ENCODE data around the gene AP4B1.

AP4B1 gene

DNA sequence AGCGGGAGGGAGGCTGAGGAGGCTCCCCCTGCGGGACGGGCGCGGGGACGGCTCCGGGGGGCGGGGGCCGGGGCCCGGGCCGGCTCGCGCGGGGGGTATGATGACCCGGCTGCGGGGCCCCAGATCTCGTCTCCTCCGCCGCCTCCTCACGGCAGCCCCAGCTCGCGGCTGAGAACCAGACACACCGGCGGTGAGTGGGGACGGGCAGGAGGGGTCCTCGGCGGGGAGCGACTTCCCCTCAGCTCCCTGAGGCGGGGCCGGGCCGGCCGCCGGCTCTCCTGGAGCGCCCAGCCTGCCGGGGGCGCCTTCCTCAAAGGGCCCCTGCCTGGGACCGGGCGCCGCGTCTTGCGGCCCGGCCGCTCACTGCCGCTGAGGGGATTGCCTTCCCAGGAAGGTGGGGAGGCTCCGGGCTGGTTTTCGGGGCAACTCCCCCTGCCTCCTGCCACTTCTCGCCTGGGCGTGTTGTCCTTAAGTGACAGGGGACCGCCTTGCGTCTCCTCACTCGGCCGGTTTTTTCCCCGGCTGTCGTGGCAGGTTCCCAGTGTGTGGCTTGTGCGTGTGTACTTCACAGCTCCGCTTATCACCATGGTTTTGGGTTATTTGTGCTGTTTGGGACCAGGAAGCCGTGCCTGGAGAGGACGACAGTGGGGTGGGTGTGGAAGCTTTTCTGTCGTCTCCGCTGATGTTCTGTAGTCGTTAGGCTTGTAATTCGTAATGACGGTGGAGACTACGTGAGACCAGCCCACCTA, 25.3 kb upstream of the AP4B1 start:
- peak; percentile 63 for DNase-seq

GRCh38 chr1:113928941-113929749, 24.5 kb upstream of the AP4B1 start, which contains the start of gene HIPK1:
TSS of gene HIPK1 (plus strand) at chr1:113929324.
- DNase-seq = peak; percentile 85

- no peak for DNase-seq
Observed at GRCh38 chr1:113928187-113928930, 23.8 kb upstream of the AP4B1 start.

- no peak for DNase-seq
Observed at GRCh38 chr1:113924473-113924872, 19.9 kb upstream of the AP4B1 start.

- no peak for DNase-seq
Observed at GRCh38 chr1:113922957-113923356, 18.4 kb upstream of the AP4B1 start.

DNA sequence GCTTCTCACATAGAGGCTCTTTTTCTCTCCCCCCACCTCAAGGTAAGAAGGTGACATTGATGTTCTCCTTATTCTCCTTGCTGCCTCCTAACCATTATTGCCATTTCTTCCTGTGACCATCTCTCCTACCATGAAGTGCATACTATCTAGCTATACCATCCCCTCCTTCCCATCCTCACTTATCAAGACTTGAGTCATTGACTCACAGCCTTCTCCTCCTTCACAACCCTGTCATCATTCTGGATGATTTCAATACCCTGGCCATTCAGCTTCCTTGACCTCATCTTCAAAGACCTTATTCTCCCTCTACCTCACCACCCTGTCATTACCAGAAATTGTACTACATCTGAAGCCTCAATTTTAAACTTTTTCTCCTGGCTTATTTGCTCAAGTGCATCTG, 13.6 kb upstream of the AP4B1 start:
- no peak for DNase-seq

GRCh38 chr1:113917400-113918082, 12.9 kb upstream of the AP4B1 start:
- DNase-seq = no peak

GRCh38 chr1:113916974-113917373, 12.4 kb upstream of the AP4B1 start:
- DNase-seq = no peak

DNA sequence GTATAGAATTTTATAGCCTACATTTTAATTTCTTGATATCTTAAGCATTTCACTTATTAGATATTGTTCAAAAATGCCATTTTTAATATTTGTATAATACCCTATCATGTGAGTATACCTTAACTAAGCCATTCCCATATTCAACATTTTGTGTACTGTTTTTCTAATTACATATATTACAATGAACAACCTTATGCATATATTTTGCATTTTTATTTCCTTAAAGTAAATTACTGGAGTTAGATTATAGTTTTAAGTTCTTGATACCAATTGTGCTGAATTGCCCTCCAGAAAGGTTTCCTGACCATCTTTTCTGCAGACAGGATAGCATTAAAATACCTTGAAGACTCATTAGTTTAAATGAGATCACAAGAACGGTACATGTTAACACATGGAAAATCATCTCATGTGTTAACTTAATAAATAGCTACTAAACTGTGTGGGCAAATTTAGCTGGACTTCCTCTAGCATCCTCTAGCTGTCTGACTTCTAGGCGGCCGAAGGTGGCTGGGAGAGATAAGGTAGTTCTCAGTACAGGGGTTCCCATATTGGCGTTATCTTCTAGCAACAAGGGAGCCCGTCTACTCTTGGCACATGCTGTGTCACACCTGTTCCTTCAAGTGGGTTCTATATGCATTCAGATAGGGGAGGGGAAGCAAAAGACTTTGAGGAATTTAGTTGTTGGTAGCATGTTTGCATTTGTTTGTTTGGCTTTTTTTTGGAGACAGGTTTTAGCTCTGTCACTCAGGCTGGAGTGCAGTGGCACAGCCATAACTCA, 9.5 kb upstream of the AP4B1 start:
- no peak for DNase-seq

GRCh38 chr1:113913312-113913668, 8.7 kb upstream of the AP4B1 start:
- no peak for DNase-seq

- no peak for DNase-seq
Observed at GRCh38 chr1:113912594-113913311, 8.2 kb upstream of the AP4B1 start.

DNA sequence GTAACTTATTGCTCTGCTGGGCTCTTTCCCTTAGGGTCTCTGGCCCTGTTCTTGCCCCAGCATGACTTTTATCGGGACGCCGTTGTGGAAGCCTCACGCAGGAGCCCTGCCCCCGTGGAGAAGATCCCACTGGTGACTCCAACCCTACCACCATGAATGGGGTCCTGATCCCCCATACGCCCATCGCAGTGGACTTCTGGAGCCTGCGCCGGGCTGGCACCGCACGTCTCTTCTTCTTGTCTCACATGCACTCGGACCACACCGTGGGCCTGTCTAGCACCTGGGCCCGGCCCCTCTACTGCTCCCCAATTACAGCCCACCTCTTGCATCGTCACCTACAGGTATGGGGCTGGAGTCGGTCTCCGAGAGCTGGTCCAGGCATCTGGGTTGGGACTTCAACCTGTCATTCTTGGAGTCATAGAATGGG, 849 bp upstream of the AP4B1 start:
- DNase-seq = no peak

DNA sequence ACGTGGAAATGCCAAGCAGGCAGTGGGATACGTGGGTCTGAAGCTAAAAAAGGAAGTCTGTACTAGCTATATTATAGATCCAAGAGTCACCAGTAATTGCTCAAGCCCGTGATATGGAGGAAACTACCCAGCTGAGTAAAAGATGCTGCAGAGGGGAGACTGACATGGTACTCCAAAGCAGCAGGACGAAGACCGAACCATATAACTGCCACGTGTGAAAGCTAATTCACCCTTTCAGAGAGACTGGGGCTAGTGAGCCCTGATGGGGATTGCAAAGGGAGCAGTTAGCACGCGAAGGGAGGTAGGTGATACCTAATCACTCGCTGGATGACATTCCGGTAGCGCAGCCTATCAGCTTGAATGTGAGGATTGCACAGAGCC, 316 bp downstream of the AP4B1 start:
- DNase-seq = no peak

- DNase-seq = no peak
Observed at GRCh38 chr1:113903501-113904292, 902 bp downstream of the AP4B1 start.

DNA sequence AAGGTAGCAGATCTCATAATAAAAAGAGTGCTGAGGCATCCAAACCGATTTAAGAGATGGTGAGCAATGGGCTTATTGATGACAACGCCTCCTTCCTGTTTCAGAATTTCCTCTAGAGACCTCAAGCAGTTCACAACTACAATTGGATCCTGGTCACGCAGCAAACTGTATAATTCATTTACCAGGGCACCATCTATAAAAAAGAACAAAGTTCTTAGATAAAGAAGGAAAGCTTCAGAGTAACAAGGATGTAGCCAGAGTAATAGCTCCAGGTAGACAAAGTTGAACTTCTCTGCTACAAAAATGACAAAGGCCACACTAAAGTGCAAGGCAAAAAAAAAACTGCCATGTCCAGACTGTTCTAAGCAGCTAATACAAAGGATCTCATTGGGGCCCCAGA, 3.4 kb downstream of the AP4B1 start:
- no peak for DNase-seq

DNA sequence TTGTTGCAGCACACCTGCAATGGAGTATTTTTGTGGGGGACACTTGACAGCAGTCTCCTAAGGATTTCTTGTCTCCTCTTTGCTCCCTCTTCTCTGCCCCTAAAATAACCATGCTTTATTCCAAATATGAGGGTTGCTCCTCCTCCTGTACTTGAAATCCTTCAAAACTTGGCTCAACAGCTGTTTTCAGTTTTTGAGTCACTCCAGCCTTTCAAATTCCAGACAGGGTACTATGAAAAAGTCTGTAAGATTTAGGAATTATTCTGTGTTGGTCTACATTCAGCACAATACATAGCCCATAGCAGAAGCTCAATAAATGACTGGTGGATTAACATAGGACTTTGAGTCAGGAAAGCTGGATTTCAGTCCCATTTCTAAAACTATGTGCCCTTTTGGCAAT, 5.5 kb downstream of the AP4B1 start:
- DNase-seq = no peak

DNA sequence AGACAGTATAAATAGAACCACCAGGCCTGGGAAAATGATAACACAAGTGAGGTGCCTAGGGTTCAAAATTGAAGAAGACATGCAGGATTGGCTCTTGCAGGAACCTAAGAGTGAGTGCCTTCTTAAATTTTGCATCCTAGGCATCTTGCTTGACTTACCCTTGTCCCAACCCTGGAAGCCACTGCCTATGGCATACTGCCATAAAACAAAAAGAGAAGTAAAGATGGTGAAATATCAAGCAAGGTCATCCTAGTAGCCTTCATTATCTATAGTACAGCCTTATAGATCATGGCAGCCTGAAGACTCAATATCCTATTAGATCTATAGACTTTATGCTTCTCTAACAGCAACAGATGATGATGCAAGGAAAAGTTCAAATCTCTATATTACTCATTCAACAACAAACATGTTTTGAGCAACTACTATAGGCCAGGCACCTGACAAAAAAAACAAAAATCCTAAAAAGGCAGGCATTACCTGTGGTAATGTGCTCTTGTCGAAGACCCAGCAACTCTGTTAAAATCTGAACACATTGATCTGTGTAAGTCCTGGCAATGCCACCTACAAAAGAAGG, 6.3 kb downstream of the AP4B1 start:
- no peak for DNase-seq

DNA sequence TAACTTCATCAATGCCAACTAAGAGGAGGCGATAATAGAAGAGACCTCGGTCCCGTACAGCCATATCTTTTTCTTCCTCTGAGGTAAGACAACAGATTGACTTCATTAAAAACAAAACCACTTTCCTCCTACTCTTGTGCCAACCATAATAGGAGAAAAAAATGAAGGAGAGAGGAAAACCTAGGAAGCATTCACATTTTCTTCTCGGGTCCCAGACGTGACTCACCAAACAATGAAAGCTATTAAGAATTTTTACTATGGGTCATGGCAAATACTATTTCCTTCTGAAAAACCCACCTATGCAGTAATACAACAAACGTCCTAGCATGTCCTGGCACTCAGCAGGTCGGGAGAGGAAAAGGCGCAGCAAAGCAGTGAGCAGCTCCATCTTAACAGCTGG, 8.6 kb downstream of the AP4B1 start:
- DNase-seq = no peak

GRCh38 chr1:113895098-113895497, 9.5 kb downstream of the AP4B1 start:
- DNase-seq = no peak

DNA sequence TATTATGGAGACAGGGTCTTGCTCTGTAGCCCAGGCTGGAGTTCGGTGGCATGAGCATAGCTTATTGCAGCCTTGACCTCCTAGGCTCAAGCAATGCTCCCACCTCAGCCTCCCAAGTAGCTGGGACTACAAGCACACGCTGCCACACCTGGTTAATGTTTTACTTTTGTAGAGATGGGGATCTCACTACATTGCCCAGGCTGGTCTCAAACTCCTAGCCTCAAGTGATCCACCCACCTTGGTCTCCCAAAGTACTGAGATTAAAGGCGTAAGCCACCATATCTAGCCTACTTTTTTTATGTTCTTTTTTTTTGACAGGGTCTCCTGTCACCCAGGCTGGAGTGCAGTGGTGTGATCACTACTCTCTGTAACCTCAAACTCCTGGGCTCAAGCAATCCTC, 11.3 kb downstream of the AP4B1 start:
- no peak for DNase-seq

All from activated gamma-delta T cell (primary cell).